SU-DHL-6 (cell line): ENCODE data around the gene GAS7.

Source experiments
- EZH2phosphoT487 ChIP-seq: fragments of 200-600 bp; sonication (generic), shearing (Covaris generic); conservative IDR thresholded peaks from 2 replicates; pipeline ENCODE4 v1.6.1; 2018; ENCODE audit warnings: mild to moderate bottlenecking, antibody characterized with exemption, low read length, moderate library complexity, mixed read lengths
- TF ChIP-seq, protein P1 (sequence below): fragments of 200-600 bp; sonication (generic); IDR thresholded peaks from one replicate; pipeline ENCODE4 v1.5.1; 2017; ENCODE audit warnings: antibody characterized with exemption, mild to moderate bottlenecking, low read length, moderate library complexity; ENCODE audit not compliant: insufficient read depth, poor library complexity, severe bottlenecking

DNA sequence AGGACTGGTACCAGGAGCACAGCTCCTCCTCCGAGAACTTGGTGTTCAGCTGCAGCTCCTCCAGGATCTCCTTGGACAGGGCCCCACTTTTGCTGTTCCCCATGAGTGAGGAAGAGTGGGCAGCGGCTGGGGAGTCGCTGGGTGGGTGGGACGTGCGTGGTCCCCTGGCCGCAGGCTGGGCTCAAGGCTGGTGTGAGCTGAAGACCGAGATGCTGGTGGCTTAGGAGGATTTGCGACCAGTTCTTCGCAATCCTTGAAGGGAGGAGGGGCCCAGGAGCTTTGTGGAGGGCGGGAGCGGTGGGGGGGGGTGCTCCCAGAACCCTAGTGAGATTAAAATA is 293.4 kb downstream of the GAS7 start, which contains the start of gene RCVRN:
- TF ChIP-seq, protein P1, sequence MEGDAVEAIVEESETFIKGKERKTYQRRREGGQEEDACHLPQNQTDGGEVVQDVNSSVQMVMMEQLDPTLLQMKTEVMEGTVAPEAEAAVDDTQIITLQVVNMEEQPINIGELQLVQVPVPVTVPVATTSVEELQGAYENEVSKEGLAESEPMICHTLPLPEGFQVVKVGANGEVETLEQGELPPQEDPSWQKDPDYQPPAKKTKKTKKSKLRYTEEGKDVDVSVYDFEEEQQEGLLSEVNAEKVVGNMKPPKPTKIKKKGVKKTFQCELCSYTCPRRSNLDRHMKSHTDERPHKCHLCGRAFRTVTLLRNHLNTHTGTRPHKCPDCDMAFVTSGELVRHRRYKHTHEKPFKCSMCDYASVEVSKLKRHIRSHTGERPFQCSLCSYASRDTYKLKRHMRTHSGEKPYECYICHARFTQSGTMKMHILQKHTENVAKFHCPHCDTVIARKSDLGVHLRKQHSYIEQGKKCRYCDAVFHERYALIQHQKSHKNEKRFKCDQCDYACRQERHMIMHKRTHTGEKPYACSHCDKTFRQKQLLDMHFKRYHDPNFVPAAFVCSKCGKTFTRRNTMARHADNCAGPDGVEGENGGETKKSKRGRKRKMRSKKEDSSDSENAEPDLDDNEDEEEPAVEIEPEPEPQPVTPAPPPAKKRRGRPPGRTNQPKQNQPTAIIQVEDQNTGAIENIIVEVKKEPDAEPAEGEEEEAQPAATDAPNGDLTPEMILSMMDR: no peak
- TF ChIP-seq EZH2phosphoT487: no peak
